Measurements from ENCODE around the gene FAM90A1.
"Not testable (repeated sequence)": the region's sequence is repeated elsewhere in the genome, so short reads cannot be mapped to it uniquely, and the experiment has no call there.

The FAM90A1 gene

DNA sequence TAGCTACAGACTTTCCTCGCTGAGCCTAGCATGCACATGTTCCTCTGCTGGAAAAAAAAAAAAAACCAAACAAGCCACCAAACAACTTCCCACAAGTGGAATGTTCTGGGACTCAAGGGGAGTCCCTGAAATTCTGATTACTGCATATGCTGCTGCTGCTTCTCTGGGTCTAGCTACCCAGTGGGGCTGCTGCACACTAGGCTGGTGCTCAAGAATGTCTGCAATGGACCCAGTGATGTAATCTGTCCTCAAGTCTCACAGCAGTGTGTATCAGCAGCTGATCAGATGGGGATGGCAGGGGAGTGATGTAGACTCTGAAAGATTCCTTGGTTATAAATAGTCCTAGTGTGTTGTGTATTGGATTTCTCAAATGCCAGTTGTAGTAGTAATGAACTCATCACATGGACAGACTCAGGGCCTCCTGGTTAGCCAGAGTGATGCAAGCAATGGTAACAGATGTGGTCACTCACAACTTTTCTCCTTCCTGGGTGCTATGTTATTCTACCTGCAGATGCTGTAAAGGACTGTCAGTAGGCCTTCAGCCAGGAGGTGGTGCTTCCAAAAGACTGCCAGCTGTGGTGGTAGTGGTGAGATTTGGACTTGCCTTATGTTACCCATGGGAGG, 29.6 kb downstream of the FAM90A1 start:
- not testable (repeated sequence) for H3K4me3 ChIP-seq (ENCODE audit: low read length); DNase-seq (ENCODE audit: low read depth)

- not testable (repeated sequence) for H3K4me3 ChIP-seq (ENCODE audit: low read length); DNase-seq (ENCODE audit: low read depth)
These were observed 39.3 kb downstream of the FAM90A1 start for GRCh38 chr12:8188088-8188487.

DNA sequence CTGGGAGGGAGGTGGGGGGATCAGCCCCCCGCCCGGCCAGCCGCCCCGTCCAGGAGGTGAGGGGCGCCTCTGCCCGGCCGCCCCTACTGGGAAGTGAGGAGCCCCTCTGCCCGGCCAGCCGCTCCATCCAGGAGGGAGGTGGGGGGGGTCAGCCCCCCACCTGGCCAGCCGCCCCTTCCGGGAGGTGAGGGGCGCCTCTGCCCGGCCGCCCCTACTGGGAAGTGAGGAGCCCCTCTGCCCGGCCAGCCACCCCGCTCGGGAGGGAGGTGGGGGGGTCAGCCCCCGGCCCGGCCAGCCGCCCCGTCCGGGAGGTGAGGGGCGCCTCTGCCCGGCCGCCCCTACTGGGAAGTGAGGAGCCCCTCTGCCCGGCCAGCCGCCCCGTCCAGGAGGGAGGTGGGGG, 43.2 kb downstream of the FAM90A1 start:
- H3K4me3 ChIP-seq (ENCODE audit: low read length); DNase-seq (ENCODE audit: low read depth): not testable (repeated sequence)

GRCh38 chr12:8183346-8183745, 44.1 kb downstream of the FAM90A1 start:
- DNase-seq (ENCODE audit: low read depth); H3K4me3 ChIP-seq (ENCODE audit: low read length): not testable (repeated sequence)

GRCh38 chr12:8182923-8183322, 44.5 kb downstream of the FAM90A1 start:
- not testable (repeated sequence) for DNase-seq (ENCODE audit: low read depth); H3K4me3 ChIP-seq (ENCODE audit: low read length)

GRCh38 chr12:8181271-8181670, 46.1 kb downstream of the FAM90A1 start:
- DNase-seq (ENCODE audit: low read depth); H3K4me3 ChIP-seq (ENCODE audit: low read length): not testable (repeated sequence)

- TF ChIP-seq, protein P1, sequence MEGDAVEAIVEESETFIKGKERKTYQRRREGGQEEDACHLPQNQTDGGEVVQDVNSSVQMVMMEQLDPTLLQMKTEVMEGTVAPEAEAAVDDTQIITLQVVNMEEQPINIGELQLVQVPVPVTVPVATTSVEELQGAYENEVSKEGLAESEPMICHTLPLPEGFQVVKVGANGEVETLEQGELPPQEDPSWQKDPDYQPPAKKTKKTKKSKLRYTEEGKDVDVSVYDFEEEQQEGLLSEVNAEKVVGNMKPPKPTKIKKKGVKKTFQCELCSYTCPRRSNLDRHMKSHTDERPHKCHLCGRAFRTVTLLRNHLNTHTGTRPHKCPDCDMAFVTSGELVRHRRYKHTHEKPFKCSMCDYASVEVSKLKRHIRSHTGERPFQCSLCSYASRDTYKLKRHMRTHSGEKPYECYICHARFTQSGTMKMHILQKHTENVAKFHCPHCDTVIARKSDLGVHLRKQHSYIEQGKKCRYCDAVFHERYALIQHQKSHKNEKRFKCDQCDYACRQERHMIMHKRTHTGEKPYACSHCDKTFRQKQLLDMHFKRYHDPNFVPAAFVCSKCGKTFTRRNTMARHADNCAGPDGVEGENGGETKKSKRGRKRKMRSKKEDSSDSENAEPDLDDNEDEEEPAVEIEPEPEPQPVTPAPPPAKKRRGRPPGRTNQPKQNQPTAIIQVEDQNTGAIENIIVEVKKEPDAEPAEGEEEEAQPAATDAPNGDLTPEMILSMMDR (IDR thresholded peaks at IDR 0.05; ENCODE audit: insufficient read depth, low read depth, low read length, missing control alignments): peak; percentile 65
- DNase-seq (ENCODE audit: low read depth): peak; percentile 47
- peak overlapping the region; percentile 54 for H3K4me3 ChIP-seq (ENCODE audit: low read length)
These were observed 47.3 kb downstream of the FAM90A1 start for GRCh38 chr12:8179989-8180585.

DNA sequence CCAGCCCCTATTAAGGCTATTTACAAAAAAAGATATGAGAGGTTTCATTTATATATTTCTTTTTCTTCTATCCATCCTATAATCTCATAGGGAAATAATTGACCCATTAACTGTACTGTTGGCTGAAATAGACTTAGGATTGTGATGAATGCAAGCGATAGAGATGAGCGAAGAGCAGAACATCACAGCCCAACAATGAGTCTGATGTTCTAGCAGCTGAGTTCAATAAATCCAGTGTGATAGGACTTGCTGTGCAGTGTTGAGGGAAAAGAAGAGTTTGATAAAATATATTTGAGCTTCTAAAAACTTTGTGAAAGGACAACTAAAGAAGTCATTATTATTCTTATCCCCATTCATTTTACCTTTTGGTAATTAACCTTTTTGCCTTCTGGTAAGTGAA, 54.5 kb downstream of the FAM90A1 start:
- H3K4me3 ChIP-seq (ENCODE audit: low read length); DNase-seq (ENCODE audit: low read depth): not testable (repeated sequence)
